Activated CD8-positive, alpha-beta memory T cell treated with anti-CD3 and anti-CD28 coated beads for 48 hours (primary cell): ENCODE data around the gene PROM1.

Experiments
- DNase-seq, 3 experiments: peaks; one replicate each; pipeline ENCODE4 v3.0.0-alpha.2; 2020; ENCODE audit warnings: low read depth in 2 of 3, low spot score in 2 of 3

Gene PROM1

DNA sequence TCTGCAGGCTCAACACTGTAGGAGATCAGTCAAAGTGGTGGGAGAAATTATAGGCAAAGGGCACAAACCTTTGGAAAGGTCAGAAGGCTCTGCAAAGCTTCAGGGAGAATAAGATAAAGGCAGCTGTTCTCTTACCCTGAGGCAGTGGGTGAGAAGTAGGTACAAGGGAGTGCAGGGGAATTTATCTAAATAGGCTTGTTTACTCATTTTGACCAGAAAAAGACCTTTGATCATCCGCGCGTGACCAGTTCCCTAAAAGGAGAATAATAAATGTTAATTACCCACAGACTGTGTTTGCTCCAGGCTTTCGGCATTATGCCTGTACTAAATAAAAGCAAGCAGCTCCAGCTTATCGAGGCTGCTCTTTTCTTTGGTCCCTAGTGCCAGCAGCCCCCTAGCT is 130.2 kb downstream of the PROM1 start:
- DNase-seq = no peak

DNA sequence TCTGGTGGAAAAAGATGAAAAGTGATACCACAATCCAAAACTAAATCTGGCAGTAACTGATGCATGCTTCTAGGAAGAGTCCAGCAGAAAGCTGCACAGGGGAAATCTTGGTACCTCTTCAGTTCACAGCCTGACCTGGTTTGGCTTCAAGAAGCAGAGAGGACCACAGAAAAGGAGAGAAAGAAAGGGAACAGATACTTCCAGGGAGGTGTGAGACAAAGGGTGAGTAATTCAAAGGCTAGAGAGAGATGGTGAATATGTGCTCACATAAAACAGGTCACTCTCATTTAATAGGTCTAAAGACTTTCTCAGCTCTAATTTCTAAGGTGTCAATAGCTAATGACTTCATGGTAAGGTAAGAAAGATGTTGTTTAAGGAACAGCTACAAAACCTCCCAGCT is 132.0 kb downstream of the PROM1 start:
- no peak for DNase-seq

DNA sequence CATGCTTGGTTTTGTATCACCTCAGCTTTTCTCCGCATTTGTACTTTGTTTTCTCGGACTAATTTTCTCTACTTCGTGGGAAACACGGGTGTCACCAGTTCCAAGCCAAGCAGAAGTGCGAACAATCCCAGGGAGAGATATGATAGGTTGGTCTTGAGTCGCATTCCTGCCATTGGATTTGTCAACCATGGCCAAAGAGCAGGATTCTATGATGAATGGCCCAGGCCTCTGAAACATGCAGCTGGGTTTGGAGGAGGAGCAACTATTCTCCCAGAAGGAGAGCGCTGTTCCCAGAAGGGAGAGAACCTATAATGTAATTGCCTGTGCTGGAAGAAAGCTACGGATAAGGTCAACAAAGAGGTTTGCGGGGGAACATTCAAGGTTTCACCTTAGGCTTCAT is 135.0 kb downstream of the PROM1 start:
- no peak for DNase-seq

DNA sequence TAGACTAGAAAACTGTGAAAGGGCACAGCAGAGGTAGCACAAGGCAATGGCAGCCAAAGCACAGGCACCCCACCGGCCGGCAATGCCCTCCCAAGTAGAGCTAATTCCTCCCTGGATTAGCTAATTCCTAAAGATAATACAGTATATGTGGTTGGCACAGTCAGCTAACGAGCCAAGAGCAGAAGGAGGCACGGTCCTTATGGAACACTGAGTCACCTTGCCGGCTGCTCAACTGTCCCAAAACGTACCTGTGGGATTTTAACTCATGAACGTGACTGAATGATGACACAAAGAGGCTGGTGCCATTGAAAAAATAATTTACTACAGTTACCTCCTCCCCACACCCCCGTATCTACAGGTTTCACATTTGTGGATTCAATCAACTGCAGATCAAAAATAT is 136.1 kb downstream of the PROM1 start:
- DNase-seq = no peak

DNA sequence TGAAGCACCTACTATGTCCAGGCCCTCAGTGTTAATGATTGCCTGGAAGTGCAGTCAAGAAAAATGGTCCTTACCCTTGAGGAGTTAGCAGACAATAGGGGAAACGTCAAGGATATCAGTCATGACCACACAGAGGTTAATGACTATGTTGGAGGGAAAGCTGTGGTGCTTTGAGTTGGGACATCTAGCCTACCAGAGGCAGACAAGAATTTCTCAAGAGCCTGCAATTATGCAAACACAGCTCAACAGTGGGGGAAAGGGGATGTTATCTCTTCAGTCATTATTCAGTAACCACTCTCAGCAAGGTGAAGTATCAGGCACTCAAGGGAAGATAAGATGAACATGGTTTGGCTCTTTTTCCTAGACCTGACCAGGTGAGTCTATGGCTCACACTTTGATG is 138.3 kb downstream of the PROM1 start:
- no peak for DNase-seq

DNA sequence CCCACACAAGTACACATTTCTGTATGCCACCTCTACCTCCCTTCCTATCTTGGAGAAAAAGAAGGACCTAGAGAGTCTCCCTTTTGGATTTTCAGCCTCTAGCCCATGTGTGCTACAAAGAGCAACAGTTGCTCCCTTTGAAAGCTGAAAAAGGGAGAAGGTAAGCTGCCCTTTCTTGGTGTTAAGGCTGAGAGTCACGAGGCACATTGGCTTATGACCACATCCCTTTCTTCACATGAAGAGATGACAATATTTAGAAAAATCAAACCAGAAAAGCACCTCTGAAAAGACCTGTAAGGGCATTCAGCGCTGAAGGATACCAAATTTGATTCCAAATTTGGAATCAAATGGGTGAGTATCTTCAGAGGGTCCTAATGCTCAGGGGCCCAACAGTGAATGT is 138.9 kb downstream of the PROM1 start:
- DNase-seq = no peak

DNA sequence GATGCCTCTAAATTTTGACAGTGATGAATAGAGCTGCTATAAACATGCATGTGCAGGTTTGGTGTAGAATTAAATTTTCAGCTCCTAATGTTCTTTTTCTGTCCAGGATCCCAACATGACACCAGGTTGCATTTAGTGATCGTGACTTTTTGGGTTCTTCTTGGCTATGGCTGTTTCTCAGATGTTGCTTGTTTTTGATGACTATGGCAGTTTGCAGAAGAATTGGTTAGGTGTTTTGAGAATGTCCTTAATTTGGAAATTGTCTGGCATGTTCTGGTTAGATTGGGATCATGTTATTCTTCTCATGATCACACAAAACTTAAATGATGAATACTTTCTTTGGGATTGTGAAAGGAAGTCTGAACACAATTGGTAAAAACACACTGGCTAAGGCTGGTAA is 141.5 kb downstream of the PROM1 start:
- DNase-seq = no peak

DNA sequence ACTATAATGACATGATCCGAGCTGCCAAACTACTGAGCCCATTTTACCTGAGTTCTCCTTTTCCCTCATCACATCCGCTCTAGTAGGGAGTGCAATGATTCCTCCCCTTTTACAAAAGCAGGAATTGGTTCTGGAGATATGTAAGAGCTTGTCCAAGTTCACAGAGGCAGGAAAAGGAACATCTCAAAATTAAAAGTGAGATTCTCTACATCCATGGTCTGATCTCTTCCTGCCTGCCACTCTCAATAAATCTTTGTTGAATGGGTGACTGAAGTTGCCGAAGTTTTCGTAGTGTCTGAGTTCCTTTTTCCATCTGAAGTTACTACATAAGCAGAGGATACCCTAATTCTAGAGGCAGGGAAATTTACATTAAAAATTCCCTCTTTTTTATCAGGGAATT is 145.2 kb downstream of the PROM1 start, which contains the start of gene FGFBP1:
TSS of gene FGFBP1 (minus strand) at position 101 of the 400 bp plus-strand sequence. CDS start 2,108 bp downstream, outside the sequence.
- no peak for DNase-seq

DNA sequence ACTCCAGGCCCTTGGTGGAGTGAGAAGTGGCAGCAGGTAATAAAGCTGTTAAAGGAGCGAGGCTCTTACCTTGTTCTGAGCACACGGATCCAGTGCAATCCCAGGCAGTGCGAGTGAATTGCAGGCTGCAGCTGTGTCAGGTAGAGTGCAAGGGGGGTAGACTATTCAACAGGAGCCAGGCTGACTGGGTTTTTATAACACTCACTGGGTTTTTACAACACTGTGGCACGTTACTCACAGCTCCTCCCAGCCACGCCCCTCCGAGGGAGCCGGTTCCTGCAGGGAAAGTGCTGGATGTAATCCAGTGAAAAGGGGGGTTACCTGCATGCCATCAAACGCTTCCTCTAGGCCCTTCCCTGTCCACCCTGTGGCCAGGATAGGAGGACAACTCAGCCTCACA is 145.6 kb downstream of the PROM1 start:
- no peak for DNase-seq

DNA sequence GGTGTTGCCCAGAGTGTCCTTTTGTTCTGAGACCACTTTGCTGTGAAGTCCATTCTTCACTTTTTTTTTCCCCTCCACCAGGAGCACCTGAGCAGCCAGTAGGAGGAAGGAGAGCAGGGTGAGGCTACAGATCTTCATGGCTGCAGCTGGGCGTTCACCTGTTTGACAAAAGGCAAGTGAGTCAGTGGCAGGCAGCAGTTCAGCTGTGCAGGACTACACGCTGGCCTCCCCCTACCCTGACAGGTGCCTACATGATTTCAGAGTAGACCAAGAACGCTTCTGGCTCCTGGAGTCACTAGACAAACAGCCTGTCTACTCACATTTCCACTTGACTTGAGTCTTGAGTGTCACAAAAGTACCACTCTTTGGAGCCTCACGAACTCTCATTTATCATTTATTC is 147.3 kb downstream of the PROM1 start:
- DNase-seq = no peak

DNA sequence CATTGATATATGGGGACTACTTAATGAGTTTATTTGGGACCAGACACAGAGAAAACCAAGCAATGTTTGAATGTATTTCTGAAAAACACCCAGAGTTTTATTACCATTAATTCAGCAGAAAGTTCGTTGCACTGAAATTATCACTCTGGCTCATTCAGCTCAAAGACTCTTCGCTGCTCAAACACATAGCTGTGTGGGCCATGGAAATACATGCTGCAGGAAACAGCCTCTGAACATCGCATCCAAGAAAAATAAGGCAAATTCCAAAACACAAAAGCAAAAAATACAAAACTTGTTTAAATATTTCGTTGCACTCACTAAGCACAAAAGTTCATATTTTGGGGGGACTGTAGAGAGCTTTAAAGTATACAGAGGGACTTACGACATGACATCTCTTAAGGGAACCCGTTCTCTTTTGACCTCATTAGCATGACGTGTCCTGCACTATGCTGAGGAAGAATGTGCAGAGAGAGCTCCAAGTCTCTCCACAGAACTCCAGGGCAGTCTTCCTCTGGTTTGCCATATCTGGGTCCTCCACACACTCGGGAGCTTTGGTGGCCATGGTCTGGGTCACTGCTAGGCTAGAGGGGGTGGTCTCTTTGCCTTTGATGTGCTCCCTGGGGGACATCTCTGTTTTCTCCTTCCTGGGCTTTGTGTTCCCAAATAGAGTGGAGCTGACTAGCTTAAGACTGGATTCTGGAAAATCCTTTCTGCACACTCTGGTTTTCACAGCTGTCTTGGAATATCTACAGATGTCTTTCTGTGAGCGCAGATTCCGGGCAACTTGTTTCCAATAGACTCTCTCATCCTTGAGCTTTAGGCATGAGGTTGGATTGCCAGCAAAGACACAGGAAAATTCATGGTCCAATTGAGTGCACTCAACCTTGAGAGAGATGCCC is 148.1 kb downstream of the PROM1 start:
- DNase-seq = no peak

DNA sequence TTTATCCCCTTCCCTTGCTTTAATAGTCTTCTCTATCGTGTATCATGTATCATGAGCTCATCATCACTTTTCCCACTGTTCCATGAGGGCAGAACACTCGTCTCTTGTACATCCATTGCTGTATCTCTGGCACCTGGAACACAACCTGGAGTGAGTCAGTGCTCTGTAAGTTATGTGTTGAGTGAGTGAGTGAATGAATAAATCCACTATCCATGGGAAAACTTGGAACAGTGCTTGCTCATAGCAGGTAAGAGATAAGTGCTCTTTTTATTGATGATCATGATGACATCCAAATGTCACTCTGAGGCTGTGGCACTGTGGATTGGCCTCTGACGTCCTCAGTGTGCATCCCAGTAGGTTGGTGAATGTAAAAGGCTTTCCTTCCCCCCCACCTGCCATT is 149.6 kb downstream of the PROM1 start:
- no peak for DNase-seq

DNA sequence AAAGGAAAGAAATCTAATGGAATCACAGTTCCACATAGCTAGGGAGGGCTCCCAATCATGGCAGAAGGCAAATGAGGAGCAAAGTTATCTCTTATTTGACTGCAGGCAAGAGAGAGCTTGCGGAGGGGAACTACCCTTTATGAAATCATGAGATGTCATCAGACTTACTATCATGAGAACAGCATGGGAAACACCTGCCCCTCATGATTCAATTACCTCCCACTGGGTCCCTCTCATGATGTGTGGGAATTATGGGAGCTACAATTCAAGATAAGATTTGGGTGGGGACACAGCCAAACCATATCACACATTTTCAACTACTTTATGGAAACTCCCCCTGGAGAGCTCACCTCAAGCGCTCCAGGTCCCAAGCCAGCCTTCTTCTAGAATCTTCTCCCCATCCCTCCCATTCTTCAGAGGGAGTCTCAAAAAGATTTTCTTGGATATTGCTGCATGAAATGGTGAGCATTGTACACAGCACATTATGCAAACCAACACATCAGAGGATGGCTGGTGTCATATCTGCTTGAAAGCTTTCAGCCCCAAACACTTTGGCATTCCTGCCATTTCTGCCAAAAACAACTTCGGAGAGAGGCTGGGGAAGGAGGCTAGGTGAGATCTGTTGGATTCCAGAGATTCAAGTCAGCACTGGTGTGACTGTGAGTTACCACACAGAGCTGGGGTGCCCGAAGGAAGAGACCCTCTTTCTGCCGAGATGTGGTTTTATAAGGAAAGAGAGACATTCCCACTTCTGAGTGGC is 152.2 kb downstream of the PROM1 start:
- DNase-seq = no peak

DNA sequence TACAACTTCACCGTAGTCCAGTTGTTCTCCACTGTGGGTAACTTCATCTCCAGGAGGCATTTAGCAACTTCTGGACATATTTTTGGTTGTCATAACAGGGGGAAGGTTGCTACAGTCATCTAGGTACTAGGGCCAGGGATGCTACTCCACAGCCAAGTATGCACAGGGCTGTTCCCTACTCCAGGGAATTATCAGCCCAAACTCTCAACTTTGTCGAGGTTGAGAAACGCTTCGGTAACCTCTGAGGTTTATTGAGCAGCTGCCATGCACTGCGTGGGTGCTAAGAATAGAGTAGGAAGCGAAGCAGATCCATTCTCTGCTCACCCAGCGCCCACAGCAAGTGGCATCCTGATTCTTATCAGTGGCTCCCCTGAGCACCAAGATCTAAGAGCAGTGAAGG is 153.5 kb downstream of the PROM1 start:
- no peak for DNase-seq

DNA sequence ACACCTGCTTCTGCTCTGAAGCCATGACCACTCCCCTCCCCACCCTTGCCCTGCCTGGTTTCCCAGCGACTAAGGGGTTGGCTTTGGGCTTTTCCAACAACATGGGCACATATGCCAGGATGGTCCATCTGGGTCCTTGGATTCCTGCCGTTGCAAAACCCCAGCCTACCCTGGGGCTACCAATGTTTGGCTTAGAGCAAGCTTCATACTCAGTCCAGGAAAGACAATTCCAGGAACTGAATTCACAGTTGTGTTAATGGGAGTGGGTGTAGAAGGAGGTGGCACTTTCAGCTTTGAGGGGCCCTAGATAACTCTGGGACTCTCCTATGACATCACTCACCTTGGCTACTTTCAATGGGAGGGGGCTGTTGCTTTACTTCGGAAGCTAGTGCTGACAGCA is 154.3 kb downstream of the PROM1 start:
- DNase-seq = no peak

DNA sequence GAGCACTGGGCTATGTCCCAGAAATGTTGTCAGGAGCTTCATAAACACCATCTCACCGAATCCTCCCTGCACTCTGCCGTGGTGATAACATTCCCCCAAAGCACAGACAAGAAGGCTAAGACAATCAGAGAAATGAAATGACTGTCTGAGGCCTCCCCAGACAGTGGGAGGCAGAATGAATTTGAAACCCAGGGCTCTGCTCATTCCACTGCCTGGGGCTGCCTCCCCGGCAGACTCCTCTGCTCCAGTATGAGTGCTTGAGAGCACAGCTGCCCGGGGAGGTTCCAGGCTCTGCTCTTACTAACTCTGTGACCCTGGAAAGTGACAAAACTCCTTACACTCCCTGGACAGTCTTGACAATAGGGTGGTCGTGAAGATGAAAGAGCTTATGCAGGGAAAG is 154.9 kb downstream of the PROM1 start:
- DNase-seq = no peak

DNA sequence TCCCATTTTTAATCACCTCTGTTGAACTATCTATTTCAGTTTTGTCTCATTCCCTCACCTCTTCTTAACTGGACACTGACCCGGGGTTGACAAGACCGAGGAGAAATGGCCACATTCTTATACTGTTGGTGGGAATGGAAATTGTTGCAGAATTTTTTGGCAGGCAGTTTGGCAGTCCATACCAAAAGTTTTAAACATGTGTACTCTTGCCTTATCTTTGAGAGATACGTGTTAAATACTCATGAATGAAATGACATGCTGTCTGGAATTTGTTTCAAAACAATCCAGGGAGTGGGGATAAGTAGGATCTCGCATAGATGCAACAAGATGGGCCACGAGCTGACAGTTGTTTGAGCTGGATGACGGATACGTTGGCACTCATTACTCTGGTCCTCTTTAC is 157.3 kb downstream of the PROM1 start:
- DNase-seq = no peak

DNA sequence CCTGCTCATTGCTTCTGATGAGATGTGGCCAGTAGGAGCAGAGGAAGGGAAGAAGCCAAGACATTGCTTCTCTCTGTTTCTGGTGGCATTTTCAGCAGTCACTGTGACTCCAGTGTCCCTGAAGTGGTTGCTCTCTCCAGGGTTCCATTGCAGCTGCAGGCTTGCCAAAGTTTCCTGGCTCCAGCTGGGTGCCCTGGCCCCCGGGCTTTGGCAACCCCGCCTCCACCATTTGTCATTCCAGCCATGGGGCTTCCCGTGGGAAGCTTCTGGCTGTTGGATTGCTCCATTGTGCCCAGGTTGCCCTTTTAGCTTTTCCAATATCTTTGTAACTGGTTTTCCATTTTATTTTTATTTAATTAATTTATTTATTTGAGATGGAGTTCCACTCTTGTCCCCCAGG is 158.0 kb downstream of the PROM1 start:
- no peak for DNase-seq

DNA sequence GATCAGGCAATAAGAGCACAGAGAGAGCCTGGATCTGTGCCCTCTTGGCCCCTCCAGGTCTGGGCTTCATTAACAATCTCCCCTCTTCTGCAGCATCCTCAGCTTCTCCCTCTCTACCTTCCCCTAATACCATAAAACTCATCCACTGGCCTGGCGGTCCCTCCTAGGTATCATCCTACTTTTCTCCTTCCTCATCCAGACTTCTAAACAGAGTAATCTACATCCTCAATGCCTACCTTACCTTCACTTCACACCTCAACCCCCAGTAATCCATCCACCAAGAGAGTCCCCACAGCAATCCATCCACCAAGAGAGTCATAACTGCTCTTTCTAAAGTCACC is 162.3 kb downstream of the PROM1 start:
- DNase-seq = no peak

DNA sequence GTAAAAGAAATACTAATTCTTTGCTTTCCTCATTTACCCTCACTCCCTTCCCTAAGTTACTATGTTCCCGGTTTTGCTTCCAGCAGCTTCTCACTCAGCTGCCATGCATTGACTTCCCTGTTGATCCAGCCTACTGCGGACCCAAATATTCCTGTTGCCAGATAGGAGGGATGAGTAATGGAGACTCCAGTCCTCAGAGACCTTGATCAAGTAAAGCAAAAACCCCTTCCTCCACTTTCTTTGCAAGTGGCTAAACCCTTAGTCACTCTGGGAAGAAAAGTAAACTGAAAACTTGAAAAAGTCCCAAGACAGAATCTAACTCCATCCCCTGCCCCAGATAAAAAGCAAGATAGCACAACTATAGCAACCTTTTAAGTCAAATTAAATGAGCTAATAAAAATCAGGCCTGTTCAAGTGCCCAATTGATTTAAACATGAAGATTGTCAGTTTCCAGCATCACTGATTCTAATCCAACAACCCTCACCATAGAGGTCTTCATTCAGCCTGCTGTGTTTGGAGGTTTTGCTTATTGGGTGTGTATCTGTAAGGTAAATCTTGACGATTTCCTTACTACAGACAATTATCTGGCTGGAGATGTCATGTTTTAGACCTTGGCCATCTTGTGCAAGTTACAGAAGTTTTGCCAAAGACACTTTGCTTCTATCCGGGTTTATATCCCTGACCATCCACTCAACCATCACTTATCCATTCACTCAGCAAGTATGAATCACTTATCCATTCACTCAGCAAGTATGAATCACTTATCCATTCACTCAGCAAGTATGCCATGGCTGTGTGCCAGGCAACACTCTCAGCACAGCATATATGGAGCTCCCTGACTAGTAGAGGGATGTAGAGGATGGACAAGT is 162.9 kb downstream of the PROM1 start:
- no peak for DNase-seq

DNA sequence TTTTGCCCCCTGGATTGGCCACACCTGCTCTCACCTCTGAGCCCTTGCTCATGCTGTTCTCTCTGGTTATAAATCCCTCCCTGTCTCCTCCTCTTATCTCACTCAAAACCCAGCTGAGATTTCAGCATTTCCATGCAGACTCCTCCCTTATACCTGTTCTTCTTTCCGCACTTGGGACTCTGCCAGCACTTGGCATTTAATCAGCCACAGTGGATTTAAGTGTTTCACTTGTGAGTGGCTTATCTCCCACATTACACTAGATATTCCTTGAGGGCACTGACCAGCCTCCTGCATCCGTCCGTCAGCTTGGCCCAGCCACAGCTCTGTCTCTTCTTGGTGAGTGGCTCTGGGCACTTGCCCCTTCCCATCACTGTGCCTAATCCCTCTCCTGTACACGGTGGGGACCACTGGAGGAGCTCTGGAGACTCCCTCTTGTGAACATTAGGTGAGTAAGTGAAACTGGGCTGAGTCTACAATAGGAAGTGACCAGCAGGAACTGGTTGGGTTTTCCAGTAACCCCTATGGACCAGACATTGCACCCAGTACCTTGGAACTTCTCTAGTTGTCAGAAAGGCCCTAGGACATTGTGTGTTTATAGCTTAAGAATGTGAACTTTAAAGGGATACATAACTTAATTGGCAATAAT is 165.2 kb downstream of the PROM1 start:
- no peak for DNase-seq
